ENCODE data around the gene NR0B1.

NR0B1 gene

GRCh38 chrX:30309139-30309571, at the start of gene NR0B1:
TSS of gene NR0B1 (minus strand) at chrX:30309390. CDS start at chrX:30309363, 27 bp downstream.
- no peak for DNase-seq (ENCODE audit: low spot score)

GRCh38 chrX:30349946-30350345, 40.8 kb upstream of the NR0B1 start:
- DNase-seq (ENCODE audit: low spot score), result no peak

- no peak for DNase-seq (ENCODE audit: low spot score)
These were observed 34.0 kb upstream of the NR0B1 start for GRCh38 chrX:30343206-30343605.

- DNase-seq (ENCODE audit: low spot score), result no peak
These were observed 31.6 kb upstream of the NR0B1 start for GRCh38 chrX:30340753-30341152.

GRCh38 chrX:30327762-30328161, 18.6 kb upstream of the NR0B1 start:
- no peak for DNase-seq (ENCODE audit: low spot score)

- no peak for DNase-seq (ENCODE audit: low spot score)
These were observed 8.1 kb upstream of the NR0B1 start for GRCh38 chrX:30317308-30317707.

GRCh38 chrX:30313322-30313721, 4.1 kb upstream of the NR0B1 start:
- no peak for DNase-seq (ENCODE audit: low spot score)

GRCh38 chrX:30312858-30313257, 3.7 kb upstream of the NR0B1 start:
- no peak for DNase-seq (ENCODE audit: low spot score)

GRCh38 chrX:30310429-30311206, 1.4 kb upstream of the NR0B1 start:
- DNase-seq (ENCODE audit: low spot score), result no peak

GRCh38 chrX:30308263-30309138, 689 bp downstream of the NR0B1 start:
- no peak for DNase-seq (ENCODE audit: low spot score)

GRCh38 chrX:30307466-30307865, 1.7 kb downstream of the NR0B1 start:
- DNase-seq (ENCODE audit: low spot score), result no peak

- no peak for DNase-seq (ENCODE audit: low spot score)
These were observed 4.3 kb downstream of the NR0B1 start for GRCh38 chrX:30304866-30305265.

- DNase-seq (ENCODE audit: low spot score), result no peak
These were observed 6.2 kb downstream of the NR0B1 start for GRCh38 chrX:30302956-30303355.

GRCh38 chrX:30301963-30302362, 7.2 kb downstream of the NR0B1 start:
- DNase-seq (ENCODE audit: low spot score), result no peak

GRCh38 chrX:30301208-30301607, 8.0 kb downstream of the NR0B1 start:
- no peak for DNase-seq (ENCODE audit: low spot score)

GRCh38 chrX:30296408-30297254, 12.6 kb downstream of the NR0B1 start:
- no peak for DNase-seq (ENCODE audit: low spot score)

- peak; percentile 68 for DNase-seq (ENCODE audit: low spot score)
These were observed 25.6 kb downstream of the NR0B1 start for GRCh38 chrX:30283456-30284200.

GRCh38 chrX:30282527-30282926, 26.7 kb downstream of the NR0B1 start:
- DNase-seq (ENCODE audit: low spot score), result no peak

- DNase-seq (ENCODE audit: low spot score), result no peak
These were observed 28.8 kb downstream of the NR0B1 start for GRCh38 chrX:30280428-30280827.

GRCh38 chrX:30278365-30278764, 30.8 kb downstream of the NR0B1 start:
- DNase-seq (ENCODE audit: low spot score), result no peak

- DNase-seq (ENCODE audit: low spot score), result no peak
These were observed 33.7 kb downstream of the NR0B1 start for GRCh38 chrX:30275498-30275897.

All from LoVo (cell line).